Measurements from ENCODE around the gene BHMT2.

BHMT2 gene

GRCh38 chr5:79124607-79125006, 55.0 kb downstream of the BHMT2 start:
- no peak for DNase-seq

GRCh38 chr5:79130781-79131180, 61.2 kb downstream of the BHMT2 start:
- DNase-seq, result no peak

- DNase-seq, result peak; percentile 9
Measured at GRCh38 chr5:79133121-79133656, 63.6 kb downstream of the BHMT2 start.

- DNase-seq, result peak; percentile 35
Measured at GRCh38 chr5:79133657-79134451, 64.3 kb downstream of the BHMT2 start.

- no peak for DNase-seq
Measured at GRCh38 chr5:79135790-79136553, 66.4 kb downstream of the BHMT2 start.

GRCh38 chr5:79136618-79137017, 67.1 kb downstream of the BHMT2 start:
- DNase-seq, result no peak
